GM12878 (cell line): ENCODE data around the gene NT5C2. TPM values are rescaled to one million over a fixed set of nuclear protein-coding genes. Genes with fewer than 3 reads are reported as not detected.
"Not testable (repeated sequence)": the region's sequence is repeated elsewhere in the genome, so short reads cannot be mapped to it uniquely, and the experiment has no call there.

Experiments used
- ATAC-seq: fragments of 200-7000 bp; cut with Tn5 transposase; 3 replicates; pipeline ENCODE4 v1.9.1; 2020; ENCODE audit warnings: mild to moderate bottlenecking, moderate library complexity
- BruUV-seq: library from RNA; stranded (reverse); fragments of 400-500 nt; replicated peaks from 2 replicates; lab custom pipeline; 2021; lab: Mats Ljungman, UMichigan
- CTCF ChIA-PET: fragments of 300-600 bp; sonication (Branson Sonifier 250); formaldehyde crosslinking; extraction: SDS; loops from one replicate; lab custom pipeline; 2021; ENCODE audit warnings: inconsistent platforms; lab: Yijun Ruan, JAX
- POLR2A ChIA-PET: fragments of 350-600 bp; formaldehyde crosslinking; extraction: SDS; loops from one replicate; lab custom pipeline; 2021; ENCODE audit warnings: inconsistent platforms; lab: Charles Lee
- RAD21 ChIA-PET: fragments of 300-600 bp; sonication (Branson Sonifier 250); formaldehyde crosslinking; loops from one replicate; lab custom pipeline; 2023; ENCODE audit warnings: antibody characterized with exemption; ENCODE audit not compliant: unreplicated experiment; lab: Charles Lee
- SMC1A ChIA-PET: fragments of 300-600 bp; sonication (Branson Sonifier 250); formaldehyde crosslinking; loops from one replicate; lab custom pipeline; 2023; ENCODE audit not compliant: unreplicated experiment, uncharacterized antibody; lab: Charles Lee
- DNase-seq: peaks from one replicate; pipeline ENCODE4 v3.0.0-alpha.2; 2011; ENCODE audit warnings: low read depth, low spot score
- FAIRE-seq: peaks from 3 replicates; lab custom pipeline; 2011; peaks lifted over from hg19 to GRCh38; lab: Jason Lieb, UNC
- H2AFZ ChIP-seq: 2 replicates; pipeline ENCODE4 v1.6.0; 2011; ENCODE audit warnings: low read depth, low read length, control low read depth; ENCODE audit not compliant: control insufficient read depth
- H3K27ac ChIP-seq: 2 replicates; pipeline ENCODE4 v1.5.1; 2011; ENCODE audit warnings: control low read depth; ENCODE audit not compliant: control insufficient read depth, insufficient read depth
- H3K27me3 ChIP-seq, 2 experiments: replicated peaks in 1 of 2; 2 replicates each; pipeline versions ENCODE4 v1.6.0 to v1.6.1; 2011; ENCODE audit warnings: low read length in 1 of 2; ENCODE audit not compliant: control insufficient read depth in 2 of 2, insufficient read depth in 2 of 2
- H3K36me3 ChIP-seq, 2 experiments: 2 replicates each; pipeline ENCODE4 v1.5.1; 2011; ENCODE audit warnings: low read length in 1 of 2; ENCODE audit not compliant: control insufficient read depth in 2 of 2, insufficient read depth in 2 of 2
- H3K4me1 ChIP-seq: 2 replicates; pipeline ENCODE4 v1.6.1; 2011; ENCODE audit warnings: mild to moderate bottlenecking, low read length, moderate library complexity, mixed read lengths; ENCODE audit not compliant: control insufficient read depth, insufficient read depth
- H3K4me2 ChIP-seq: 2 replicates; pipeline ENCODE4 v1.6.0; 2011; ENCODE audit warnings: control low read depth; ENCODE audit not compliant: control insufficient read depth, insufficient read depth
- H3K4me3 ChIP-seq: fragments of 200-600 bp; sonication (generic); 2 replicates; pipeline ENCODE4 v1.5.1; 2016
- H3K79me2 ChIP-seq: 2 replicates; pipeline ENCODE4 v1.6.0; 2011; ENCODE audit warnings: low read length; ENCODE audit not compliant: control insufficient read depth, insufficient read depth
- H3K9ac ChIP-seq: 2 replicates; pipeline ENCODE4 v1.8.0; 2011; ENCODE audit warnings: low read length, control low read depth, mixed read lengths; ENCODE audit not compliant: control insufficient read depth, insufficient read depth
- H3K9me3 ChIP-seq: replicated peaks from 3 replicates; pipeline ENCODE4 v1.5.1; 2011; ENCODE audit warnings: mild to moderate bottlenecking, low read length; ENCODE audit not compliant: control insufficient read depth, insufficient read depth
- H4K20me1 ChIP-seq: 2 replicates; pipeline ENCODE4 v1.6.0; 2011; ENCODE audit not compliant: control insufficient read depth, insufficient read depth
- E2F8 ChIP-seq: fragments of 450-650 bp; IDR thresholded peaks from 2 replicates; pipeline ENCODE4 v1.6.1; 2018; ENCODE audit warnings: mild to moderate bottlenecking, low read depth, moderate library complexity; ENCODE audit not compliant: partially characterized antibody
- KAT2A ChIP-seq: conservative IDR thresholded peaks from 2 replicates; pipeline ENCODE4 v1.6.1; 2011; ENCODE audit warnings: low read depth, low read length; ENCODE audit not compliant: control insufficient read depth
- MYB ChIP-seq: fragments of 150-350 bp; IDR thresholded peaks from 2 replicates; pipeline ENCODE4 v1.6.1; 2014; ENCODE audit warnings: mild to moderate bottlenecking, low read depth, low read length, borderline replicate concordance
- NFYB ChIP-seq: IDR thresholded peaks from 2 replicates; pipeline ENCODE4 v1.6.1; 2011; ENCODE audit warnings: low read depth, mild to moderate bottlenecking, low read length, improper control_type of control experiment, moderate library complexity; ENCODE audit not compliant: insufficient read depth
- SIN3A ChIP-seq: IDR thresholded peaks from 2 replicates; pipeline ENCODE4 v1.6.1; 2012; ENCODE audit warnings: low read depth, low read length, improper control_type of control experiment
- SUPT20H ChIP-seq: IDR thresholded peaks from 2 replicates; pipeline ENCODE4 v1.6.1; 2011; ENCODE audit warnings: low read depth, mild to moderate bottlenecking, low read length, moderate library complexity, borderline replicate concordance; ENCODE audit not compliant: control insufficient read depth
- ZBTB33 ChIP-seq: fragments of 450-650 bp; IDR thresholded peaks from 2 replicates; pipeline ENCODE4 v1.6.1; 2017; ENCODE audit warnings: mild to moderate bottlenecking
- WGBS: methylation state at CpG from one replicate; pipeline ENCODE4 v1.1.6; 2016; ENCODE audit warnings: low lambda C conversion rate; ENCODE audit not compliant: insufficient replicate concordance, insufficient coverage; ENCODE audit errors: missing lambda C conversion rate; 5-methylcytosine and 5-hydroxymethylcytosine counted together
- in situ Hi-C: fragments of 300-500 bp; cut with MboI; formaldehyde crosslinking; loops from 9 replicates; pipeline ENCODE4 v1.14.3; 2018; ENCODE audit warnings: mixed read lengths
- intact Hi-C: fragments of 100-400 bp; cut with micrococcal nuclease; formaldehyde crosslinking; loops from one replicate; pipeline ENCODE4 v1.14.2; 2022; ENCODE audit not compliant: unreplicated experiment
- polyA plus RNA-seq, 11 experiments: library from polyadenylated mRNA; depleted of rRNA in 4 of 11; unstranded in 6 of 11; stranded (reverse) in 5 of 11; fragments of >200 nt; fragmentation: Nextera tagmentation in 4 of 11; fragmentation: Illumina TruSeq in 1 of 11; extraction: Ambion mirVana in 4 of 11; extraction: Trizol in 1 of 11; gene quantifications; 1 replicate in 1 of 11; 2 replicates in 10 of 11; pipeline versions ENCODE4 v1.2.1 to v1.2.3, GENCODE V29; 2011 to 2016; ENCODE audit warnings: inconsistent platforms in 2 of 11, missing spikeins in 2 of 11, low read depth in 1 of 11
- total RNA-seq, 4 experiments: library from RNA; depleted of rRNA in 3 of 4; stranded (reverse); fragments of >200 nt in 3 of 4; fragmentation: Illumina TruSeq in 1 of 4; extraction: Trizol in 1 of 4; gene quantifications; 2 replicates each; pipeline versions ENCODE4 v1.2.1 to v1.2.3, GENCODE V29; 2013 to 2021

NT5C2 gene
- total and polyA plus RNA-seq, 10 of the 15 experiments (the other 5 are each of a cell fraction or from before 2014, with no cell fraction given): 15.8 to 70.1 (median 56.0) TPM

GRCh38 chr10:103144041-103144440 is 49.0 kb downstream of the NT5C2 start:
- Histone ChIP-seq H3K27me3 (no peaks in the 10 kb centered on the region), H3K4me1 (no peaks in the 10 kb centered on the region), H4K20me1 (no peaks in the 10 kb centered on the region), H3K9ac (no peak overlapping the region), H3K4me3 (no peak overlapping the region), H3K79me2 (no peaks in the 10 kb centered on the region; the same call in 1 of the 2 replicates), H3K36me3 (no peaks in the 10 kb centered on the region; a peak in 1 of 4 replicates), H2AFZ (no peak overlapping the region), H3K4me2 (no peak overlapping the region), H3K27ac (no peak overlapping the region), H3K9me3 (no peaks in the 10 kb centered on the region)
- SMC1A ChIA-PET: interaction anchor here (0.6 to 2.8 kb wide), 7 partner anchors 11 to 49 kb away, joined by 3 to 18 read pairs (median 3); no protein-coding TSS in a partner anchor
- intact Hi-C loops (no loop called here), in situ Hi-C loops (no loop called here)
- TF ChIP-seq ZBTB33: no peak
- TF ChIP-seq E2F8: no peak
- no peak for TF ChIP-seq NFYB
- TF ChIP-seq SIN3A: no peak
- TF ChIP-seq KAT2A: no peak
- TF ChIP-seq SUPT20H: no peak
- no peak for TF ChIP-seq MYB
- DNase-seq (no peak), FAIRE-seq (no peak), ATAC-seq (no peak)
- 98% methylated on average over 2 of the region's 2 CpGs for WGBS
- RAD21 ChIA-PET: no interaction called here
- CTCF ChIA-PET: interaction anchor here (0.6 to 3.2 kb wide), 3 partner anchors 9 to 41 kb away, joined by 3 to 20 read pairs (median 4); no protein-coding TSS in a partner anchor
- POLR2A ChIA-PET: interaction anchor here (1.1 kb wide), 1 partner anchor 48 kb away, joined by 3 read pairs; no protein-coding TSS in a partner anchor
- BruUV-seq: no TSS peak

- intact Hi-C loops: not testable (repeated sequence)
- POLR2A ChIA-PET: interaction anchor here (1.1 kb wide), 1 partner anchor 49 kb away, joined by 3 read pairs; no protein-coding TSS in a partner anchor
Measured at GRCh38 chr10:103143641-103144040, 49.4 kb downstream of the NT5C2 start.

More at GRCh38 chr10:103143641-103144040, 49.4 kb downstream of the NT5C2 start:
- ATAC-seq, H3K9me3 ChIP-seq, H3K27me3 ChIP-seq, H3K9ac ChIP-seq, FAIRE-seq, H3K79me2 ChIP-seq, H3K36me3 ChIP-seq, H3K4me2 ChIP-seq, DNase-seq, H3K4me3 ChIP-seq, in situ Hi-C loops, BruUV-seq, H4K20me1 ChIP-seq, H3K27ac ChIP-seq, H3K4me1 ChIP-seq, H2AFZ ChIP-seq: not testable (repeated sequence)
- ChIA-PET RAD21 (interaction anchor here (0.6 kb wide), 1 partner anchor 412 kb away, joined by 4 read pairs; no protein-coding TSS in a partner anchor), CTCF (interaction anchor here (0.6 to 3.2 kb wide), 3 partner anchors 9 to 42 kb away, joined by 3 to 20 read pairs (median 4); no protein-coding TSS in a partner anchor), SMC1A (interaction anchor here (0.6 to 2.8 kb wide), 7 partner anchors 11 to 845 kb away, joined by 3 to 18 read pairs (median 3); no protein-coding TSS in a partner anchor)
- WGBS: 79% methylated on average over 3 of the region's 3 CpGs
